WI38 (cell line): Measurements from ENCODE around the gene NFAT5.
"Not testable (repeated sequence)": the region's sequence is repeated elsewhere in the genome, so short reads cannot be mapped to it uniquely, and the experiment has no call there.

ENCODE experiments used
- H3K4me3 ChIP-seq: 2 replicates; pipeline ENCODE4 v1.5.1; 2011; ENCODE audit warnings: low read depth, mild to moderate bottlenecking, control low read depth, low read length
- TF ChIP-seq, protein P1 (sequence below): IDR thresholded peaks from 2 replicates; pipeline ENCODE4 v1.5.1; 2012; ENCODE audit warnings: low read depth, mild to moderate bottlenecking, control low read depth, low read length

The NFAT5 gene

DNA sequence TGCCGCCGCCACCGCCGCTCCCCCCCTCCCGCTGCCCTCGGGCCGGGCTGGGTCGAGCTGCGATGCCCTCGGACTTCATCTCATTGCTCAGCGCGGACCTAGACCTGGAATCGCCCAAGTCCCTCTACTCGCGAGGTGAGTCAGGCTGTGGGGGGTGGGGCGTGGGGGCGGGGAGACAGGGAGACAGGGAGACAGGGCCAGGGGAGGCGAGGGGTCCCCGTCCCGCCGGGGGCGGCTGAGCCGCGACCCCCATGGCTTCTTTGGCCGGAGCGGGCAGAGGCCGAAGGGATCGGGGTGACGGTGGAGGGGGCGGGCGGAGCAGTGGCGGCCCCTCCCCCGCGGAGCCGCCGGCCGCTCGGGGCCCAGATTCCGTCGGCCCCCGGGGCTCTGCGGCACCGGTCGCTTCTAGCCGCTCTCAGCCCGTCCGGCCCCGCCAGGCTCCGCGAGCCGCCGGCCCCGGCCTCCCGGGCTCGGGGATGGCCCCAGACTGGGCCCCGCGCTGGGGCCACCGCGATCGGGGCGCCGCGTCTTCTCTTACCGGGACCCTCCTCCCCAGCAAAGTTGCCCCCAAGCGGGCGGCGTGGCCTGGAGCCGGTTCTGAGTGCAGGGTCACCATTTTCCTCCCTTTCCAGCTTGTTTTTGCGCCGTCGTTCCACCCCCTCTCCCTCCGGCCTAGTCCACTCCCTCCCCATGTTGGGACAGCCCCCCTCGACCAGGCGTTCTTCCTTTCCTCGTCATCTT is 644 bp downstream of the NFAT5 start:
- peak overlapping the region; percentile 93 for H3K4me3 ChIP-seq
- TF ChIP-seq, protein P1, sequence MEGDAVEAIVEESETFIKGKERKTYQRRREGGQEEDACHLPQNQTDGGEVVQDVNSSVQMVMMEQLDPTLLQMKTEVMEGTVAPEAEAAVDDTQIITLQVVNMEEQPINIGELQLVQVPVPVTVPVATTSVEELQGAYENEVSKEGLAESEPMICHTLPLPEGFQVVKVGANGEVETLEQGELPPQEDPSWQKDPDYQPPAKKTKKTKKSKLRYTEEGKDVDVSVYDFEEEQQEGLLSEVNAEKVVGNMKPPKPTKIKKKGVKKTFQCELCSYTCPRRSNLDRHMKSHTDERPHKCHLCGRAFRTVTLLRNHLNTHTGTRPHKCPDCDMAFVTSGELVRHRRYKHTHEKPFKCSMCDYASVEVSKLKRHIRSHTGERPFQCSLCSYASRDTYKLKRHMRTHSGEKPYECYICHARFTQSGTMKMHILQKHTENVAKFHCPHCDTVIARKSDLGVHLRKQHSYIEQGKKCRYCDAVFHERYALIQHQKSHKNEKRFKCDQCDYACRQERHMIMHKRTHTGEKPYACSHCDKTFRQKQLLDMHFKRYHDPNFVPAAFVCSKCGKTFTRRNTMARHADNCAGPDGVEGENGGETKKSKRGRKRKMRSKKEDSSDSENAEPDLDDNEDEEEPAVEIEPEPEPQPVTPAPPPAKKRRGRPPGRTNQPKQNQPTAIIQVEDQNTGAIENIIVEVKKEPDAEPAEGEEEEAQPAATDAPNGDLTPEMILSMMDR: no peak

DNA sequence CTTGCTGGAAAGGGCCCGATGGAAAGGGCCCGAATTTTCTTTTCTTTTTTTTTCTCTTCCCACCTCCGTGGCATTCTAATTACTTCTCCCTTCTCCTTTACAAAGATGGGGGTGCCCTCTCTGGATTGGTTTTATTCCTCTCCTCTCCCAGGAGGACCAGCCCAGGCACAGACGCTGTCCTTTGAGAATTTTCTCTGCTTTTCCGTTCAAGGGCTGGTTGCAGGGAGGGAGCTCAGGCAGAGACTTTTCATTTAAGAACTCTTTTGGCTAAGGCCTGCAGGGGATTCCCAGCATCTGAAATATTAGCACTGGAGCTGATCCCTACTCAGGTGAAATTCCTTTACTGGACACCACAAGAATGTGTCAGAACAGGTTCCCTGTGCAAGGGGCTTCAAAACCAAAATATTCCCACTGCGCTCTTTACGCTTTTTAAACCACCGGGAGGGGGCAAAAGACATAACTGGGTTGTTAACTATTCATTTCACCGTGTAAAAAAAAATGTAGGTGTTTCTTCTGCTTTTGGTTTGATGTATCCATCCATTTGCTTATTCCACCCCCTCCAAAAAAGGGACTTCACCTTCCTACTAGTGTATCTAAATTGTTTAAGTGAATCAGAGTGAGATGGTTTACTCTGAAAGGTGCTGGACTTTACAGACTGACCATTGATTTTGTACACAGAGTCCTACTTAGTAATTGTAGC is 1.4 kb downstream of the NFAT5 start:
- TF ChIP-seq, protein P1: no peak
- H3K4me3 ChIP-seq: peak overlapping the region; percentile 93

DNA sequence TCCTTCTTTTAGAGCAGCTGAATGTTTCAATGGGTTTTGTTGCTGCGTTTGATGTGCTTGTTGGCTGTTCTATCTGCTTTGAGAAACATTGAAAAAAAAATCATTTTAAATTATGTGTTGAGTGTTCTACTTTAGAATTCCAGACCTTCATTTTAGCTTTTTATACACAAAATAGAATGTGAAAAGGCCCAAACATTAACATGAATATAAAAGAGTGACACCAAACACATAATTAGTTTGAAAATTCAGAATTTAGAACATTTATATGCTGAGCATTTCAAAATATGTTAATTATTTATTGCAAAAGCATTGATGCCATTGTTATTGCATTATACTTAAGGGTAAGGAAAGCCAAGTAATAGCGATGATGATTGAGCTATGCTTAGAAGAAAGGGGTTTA is 2.9 kb downstream of the NFAT5 start:
- TF ChIP-seq, protein P1: no peak
- H3K4me3 ChIP-seq: 0 out of 2 replicates have a peak overlapping the region, but pooled peaks have one; percentile 2

DNA sequence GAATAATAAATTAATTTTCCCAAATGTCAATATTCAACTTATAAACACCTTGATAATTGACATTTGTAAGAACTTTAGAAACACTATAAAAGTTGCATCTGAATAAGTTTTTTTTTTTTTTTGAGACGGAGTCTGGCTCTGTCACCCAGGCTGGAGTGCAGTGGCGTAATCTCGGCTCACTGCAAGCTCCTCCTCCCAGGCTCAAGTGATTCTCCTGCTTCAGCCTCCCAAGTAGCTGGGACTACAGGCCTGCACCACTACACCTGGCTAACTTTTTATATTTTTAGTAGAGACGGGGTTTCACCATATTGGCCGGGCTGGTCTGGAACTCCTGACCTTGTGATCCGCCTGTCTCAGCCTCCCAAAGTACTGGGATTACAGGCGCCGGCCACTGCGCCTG is 13.0 kb downstream of the NFAT5 start:
- H3K4me3 ChIP-seq: not testable (repeated sequence)

DNA sequence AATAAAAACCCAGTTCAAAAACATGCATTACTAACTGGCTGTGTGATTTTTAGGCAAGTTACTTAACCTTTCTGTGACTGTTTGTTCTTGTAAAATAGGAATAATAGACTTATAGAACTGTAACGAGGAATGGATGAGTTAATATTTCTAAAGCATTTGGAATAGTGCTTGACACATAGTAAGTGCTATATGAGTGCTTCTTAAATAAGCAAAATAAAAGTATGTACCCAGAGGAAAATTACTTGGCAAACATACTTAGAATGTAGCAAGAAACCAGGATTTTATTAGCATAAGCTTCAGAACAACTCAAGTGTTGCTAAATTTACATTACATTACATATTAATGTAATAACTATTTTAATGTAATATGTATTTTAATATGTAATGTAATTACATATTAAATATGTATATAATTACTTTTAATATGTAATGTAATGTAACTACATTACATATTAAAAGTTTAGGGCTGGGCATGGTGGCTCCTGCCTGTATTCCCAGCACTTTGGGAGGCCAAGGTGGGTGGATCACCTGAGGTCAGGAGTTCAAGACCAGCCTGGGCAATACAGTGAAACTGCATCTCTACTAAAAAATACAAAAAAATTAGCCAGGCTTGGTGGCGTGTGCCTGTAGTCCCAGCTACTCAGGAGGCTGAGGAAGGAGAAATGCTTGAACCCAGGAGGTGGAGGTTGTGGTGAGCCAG is 14.2 kb downstream of the NFAT5 start:
- H3K4me3 ChIP-seq: no peak overlapping the region
- TF ChIP-seq, protein P1: no peak

DNA sequence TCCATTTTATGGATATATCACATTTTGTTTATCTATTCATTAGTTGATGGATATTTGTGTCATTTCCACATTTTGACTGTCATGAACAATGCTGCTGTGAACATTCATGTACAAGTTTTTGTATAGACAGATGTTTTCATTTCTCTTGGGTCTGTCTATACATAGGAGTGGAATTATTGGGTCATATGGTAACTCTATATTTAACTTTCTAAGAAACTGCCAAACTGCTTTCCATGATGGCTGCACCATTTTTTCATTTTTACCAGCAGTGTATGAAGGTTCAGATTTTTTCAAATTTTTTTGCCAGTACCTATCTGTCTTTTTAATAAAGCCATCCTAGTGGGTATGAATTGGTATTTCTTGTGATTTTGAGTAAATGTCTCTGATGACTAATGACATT is 15.5 kb downstream of the NFAT5 start:
- no peak overlapping the region for H3K4me3 ChIP-seq
- TF ChIP-seq, protein P1: no peak

DNA sequence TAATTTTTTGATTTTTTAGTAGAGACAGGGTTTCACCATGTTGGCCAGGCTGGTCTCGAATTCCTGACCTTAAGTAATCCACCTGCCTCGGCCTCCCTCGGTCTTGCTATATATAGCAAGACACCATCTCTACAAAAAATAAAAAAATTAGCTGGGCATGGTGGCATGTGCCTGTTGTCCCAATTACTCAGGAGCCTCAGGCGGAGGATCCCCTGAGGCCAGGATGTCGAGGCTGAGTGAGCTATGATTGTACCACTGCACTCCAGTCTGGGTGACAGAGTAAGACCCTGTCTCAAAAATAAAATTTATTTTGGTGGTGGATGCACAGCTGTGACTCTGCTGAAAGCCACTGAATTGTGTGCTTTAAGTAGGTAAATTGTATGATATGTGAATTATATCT is 18.7 kb downstream of the NFAT5 start:
- H3K4me3 ChIP-seq: not testable (repeated sequence)
